HepG2 (cell line): Measurements from ENCODE around the gene CTXN1. TPM values are rescaled to one million over a fixed set of nuclear protein-coding genes. Genes with fewer than 3 reads are reported as not detected.

Experiments
- CEBPG ChIP-seq: IDR thresholded peaks from 2 replicates; pipeline ENCODE4 v1.6.1; 2016
- ERF ChIP-seq: IDR thresholded peaks from 2 replicates; pipeline ENCODE4 v1.6.1; 2018; ENCODE audit warnings: missing biosample characterization, missing genetic modification reagents
- FOXO1 ChIP-seq: sonication (generic); formaldehyde crosslinking; IDR thresholded peaks from 2 replicates; pipeline ENCODE4 v1.4.0; 2020; ENCODE audit warnings: missing genetic modification reagents
- GFI1 ChIP-seq: sonication (generic); formaldehyde crosslinking; IDR thresholded peaks from 2 replicates; pipeline ENCODE4 v1.5.0; 2020; ENCODE audit warnings: missing genetic modification reagents, mild to moderate bottlenecking, borderline replicate concordance
- HNRNPUL1 ChIP-seq: fragments of 200-400 bp; formaldehyde crosslinking; IDR thresholded peaks from 2 replicates; pipeline ENCODE4 v1.6.1; 2017; ENCODE audit warnings: low read depth, mild to moderate bottlenecking, low read length, moderate library complexity
- KAT2B ChIP-seq: fragments of 150-350 bp; IDR thresholded peaks from 2 replicates; pipeline ENCODE4 v1.6.1; 2014; ENCODE audit warnings: low read depth, low read length, borderline replicate concordance
- TAF1 ChIP-seq: sonication (generic); formaldehyde crosslinking; IDR thresholded peaks from 2 replicates; pipeline ENCODE4 v1.4.0; 2020; ENCODE audit warnings: missing genetic modification reagents
- ZBTB46 ChIP-seq: sonication (generic); formaldehyde crosslinking; IDR thresholded peaks from 2 replicates; pipeline ENCODE4 v1.4.0; 2020; ENCODE audit warnings: mild to moderate bottlenecking, missing genetic modification reagents, borderline replicate concordance
- ZMYM3 ChIP-seq: sonication (generic); formaldehyde crosslinking; IDR thresholded peaks from 2 replicates; pipeline ENCODE4 v1.5.1; 2020; ENCODE audit warnings: mild to moderate bottlenecking, missing genetic modification reagents
- ZNF576 ChIP-seq: sonication (generic); formaldehyde crosslinking; IDR thresholded peaks from 2 replicates; pipeline ENCODE4 v1.4.0; 2020; ENCODE audit warnings: mild to moderate bottlenecking, missing genetic modification reagents
- ZNF607 ChIP-seq: sonication (generic); formaldehyde crosslinking; IDR thresholded peaks from 2 replicates; pipeline ENCODE4 v1.5.1; 2020; ENCODE audit warnings: missing genetic modification reagents, mild to moderate bottlenecking, borderline replicate concordance
- polyA plus RNA-seq, 8 experiments: library from polyadenylated mRNA; depleted of rRNA in 3 of 8; stranded (reverse) in 7 of 8; unstranded in 1 of 8; fragments of >200 nt; fragmentation: Illumina TruSeq in 4 of 8; extraction: Trizol in 4 of 8; gene quantifications; 2 replicates each; pipeline versions ENCODE4 v1.2.1 to v1.2.3, GENCODE V29; 2011 to 2016; ENCODE audit warnings: low read depth in 4 of 8, missing spikeins in 1 of 8, mixed read lengths in 1 of 8; ENCODE audit not compliant: insufficient read depth in 1 of 8
- total RNA-seq, 5 experiments: library from RNA; depleted of rRNA; stranded (reverse); fragments of >200 nt; fragmentation: Illumina TruSeq; extraction: Trizol; gene quantifications; 2 replicates each; pipeline ENCODE4 v1.2.3, GENCODE V29; 2016; ENCODE audit warnings: low read depth in 1 of 5
- TF ChIP-seq, protein P1 (sequence below): sonication (generic); formaldehyde crosslinking; IDR thresholded peaks from 2 replicates; pipeline ENCODE4 v1.4.0; 2020; ENCODE audit warnings: missing genetic modification reagents
- TF ChIP-seq, protein P2 (sequence below): sonication (generic); formaldehyde crosslinking; IDR thresholded peaks from 2 replicates; pipeline ENCODE4 v1.4.0; 2020; ENCODE audit warnings: mild to moderate bottlenecking, missing genetic modification reagents, borderline replicate concordance
- TF ChIP-seq, protein P3 (sequence below): sonication (generic); formaldehyde crosslinking; IDR thresholded peaks from 2 replicates; pipeline ENCODE4 v1.8.1; 2023; ENCODE audit warnings: missing genetic modification reagents, mild to moderate bottlenecking, borderline replicate concordance
- TF ChIP-seq, protein P4 (sequence below): sonication (generic); formaldehyde crosslinking; IDR thresholded peaks from 2 replicates; pipeline ENCODE4 v1.4.0; 2020; ENCODE audit warnings: missing genetic modification reagents, borderline replicate concordance

Gene CTXN1
- total and polyA plus RNA-seq, 2 of the 13 experiments (the other 11 are each of a cell fraction or from before 2014, with no cell fraction given): 0.11 TPM; not detected in 1

DNA sequence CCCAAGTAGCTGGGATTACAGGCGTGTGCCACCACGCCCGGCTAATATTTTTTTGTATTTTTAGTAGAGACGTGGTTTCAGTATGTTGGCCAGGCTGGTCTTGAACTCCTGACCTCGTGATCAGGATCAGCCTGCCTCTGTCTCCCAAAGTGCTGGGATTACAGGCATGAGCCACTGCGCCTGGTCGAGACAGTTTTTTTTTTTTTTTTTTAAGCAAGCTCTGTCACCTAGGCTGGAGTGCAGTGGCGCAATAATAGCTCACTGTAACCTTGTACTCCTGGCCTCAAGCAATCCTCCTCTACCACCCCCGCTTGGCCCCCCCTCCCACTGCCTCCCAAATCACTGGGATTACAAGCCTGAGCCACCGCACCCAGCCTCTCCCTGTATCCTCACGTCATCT lies 28.6 kb downstream of the CTXN1 start (continued):
- TF ChIP-seq, protein P1, sequence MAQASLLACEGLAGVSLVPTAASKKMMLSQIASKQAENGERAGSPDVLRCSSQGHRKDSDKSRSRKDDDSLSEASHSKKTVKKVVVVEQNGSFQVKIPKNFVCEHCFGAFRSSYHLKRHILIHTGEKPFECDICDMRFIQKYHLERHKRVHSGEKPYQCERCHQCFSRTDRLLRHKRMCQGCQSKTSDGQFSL (CRISPR knock-in tag): no peak
- TF ChIP-seq CEBPG (CRISPR knock-in tag): peak; percentile 88
- TF ChIP-seq ZNF576 (CRISPR knock-in tag): no peak
- no peak for TF ChIP-seq TAF1 (CRISPR knock-in tag)
- no peak for TF ChIP-seq ZNF607 (CRISPR knock-in tag)
- TF ChIP-seq, protein P2, sequence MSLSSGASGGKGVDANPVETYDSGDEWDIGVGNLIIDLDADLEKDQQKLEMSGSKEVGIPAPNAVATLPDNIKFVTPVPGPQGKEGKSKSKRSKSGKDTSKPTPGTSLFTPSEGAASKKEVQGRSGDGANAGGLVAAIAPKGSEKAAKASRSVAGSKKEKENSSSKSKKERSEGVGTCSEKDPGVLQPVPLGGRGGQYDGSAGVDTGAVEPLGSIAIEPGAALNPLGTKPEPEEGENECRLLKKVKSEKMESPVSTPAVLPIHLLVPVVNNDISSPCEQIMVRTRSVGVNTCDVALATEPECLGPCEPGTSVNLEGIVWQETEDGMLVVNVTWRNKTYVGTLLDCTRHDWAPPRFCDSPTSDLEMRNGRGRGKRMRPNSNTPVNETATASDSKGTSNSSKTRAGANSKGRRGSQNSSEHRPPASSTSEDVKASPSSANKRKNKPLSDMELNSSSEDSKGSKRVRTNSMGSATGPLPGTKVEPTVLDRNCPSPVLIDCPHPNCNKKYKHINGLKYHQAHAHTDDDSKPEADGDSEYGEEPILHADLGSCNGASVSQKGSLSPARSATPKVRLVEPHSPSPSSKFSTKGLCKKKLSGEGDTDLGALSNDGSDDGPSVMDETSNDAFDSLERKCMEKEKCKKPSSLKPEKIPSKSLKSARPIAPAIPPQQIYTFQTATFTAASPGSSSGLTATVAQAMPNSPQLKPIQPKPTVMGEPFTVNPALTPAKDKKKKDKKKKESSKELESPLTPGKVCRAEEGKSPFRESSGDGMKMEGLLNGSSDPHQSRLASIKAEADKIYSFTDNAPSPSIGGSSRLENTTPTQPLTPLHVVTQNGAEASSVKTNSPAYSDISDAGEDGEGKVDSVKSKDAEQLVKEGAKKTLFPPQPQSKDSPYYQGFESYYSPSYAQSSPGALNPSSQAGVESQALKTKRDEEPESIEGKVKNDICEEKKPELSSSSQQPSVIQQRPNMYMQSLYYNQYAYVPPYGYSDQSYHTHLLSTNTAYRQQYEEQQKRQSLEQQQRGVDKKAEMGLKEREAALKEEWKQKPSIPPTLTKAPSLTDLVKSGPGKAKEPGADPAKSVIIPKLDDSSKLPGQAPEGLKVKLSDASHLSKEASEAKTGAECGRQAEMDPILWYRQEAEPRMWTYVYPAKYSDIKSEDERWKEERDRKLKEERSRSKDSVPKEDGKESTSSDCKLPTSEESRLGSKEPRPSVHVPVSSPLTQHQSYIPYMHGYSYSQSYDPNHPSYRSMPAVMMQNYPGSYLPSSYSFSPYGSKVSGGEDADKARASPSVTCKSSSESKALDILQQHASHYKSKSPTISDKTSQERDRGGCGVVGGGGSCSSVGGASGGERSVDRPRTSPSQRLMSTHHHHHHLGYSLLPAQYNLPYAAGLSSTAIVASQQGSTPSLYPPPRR (CRISPR knock-in tag): 0 out of 2 replicates have a peak, but pooled peaks have one; percentile 53
- TF ChIP-seq ZBTB46: no peak
- peak; percentile 91 for TF ChIP-seq ZMYM3 (CRISPR knock-in tag)
- TF ChIP-seq FOXO1 (CRISPR knock-in tag): no peak
- TF ChIP-seq HNRNPUL1: no peak
- TF ChIP-seq ERF (CRISPR knock-in tag): no peak
- no peak for TF ChIP-seq KAT2B
- TF ChIP-seq GFI1 (CRISPR knock-in tag): no peak
- TF ChIP-seq, protein P3, sequence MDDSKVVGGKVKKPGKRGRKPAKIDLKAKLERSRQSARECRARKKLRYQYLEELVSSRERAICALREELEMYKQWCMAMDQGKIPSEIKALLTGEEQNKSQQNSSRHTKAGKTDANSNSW (CRISPR knock-in tag): no peak
- TF ChIP-seq, protein P4, sequence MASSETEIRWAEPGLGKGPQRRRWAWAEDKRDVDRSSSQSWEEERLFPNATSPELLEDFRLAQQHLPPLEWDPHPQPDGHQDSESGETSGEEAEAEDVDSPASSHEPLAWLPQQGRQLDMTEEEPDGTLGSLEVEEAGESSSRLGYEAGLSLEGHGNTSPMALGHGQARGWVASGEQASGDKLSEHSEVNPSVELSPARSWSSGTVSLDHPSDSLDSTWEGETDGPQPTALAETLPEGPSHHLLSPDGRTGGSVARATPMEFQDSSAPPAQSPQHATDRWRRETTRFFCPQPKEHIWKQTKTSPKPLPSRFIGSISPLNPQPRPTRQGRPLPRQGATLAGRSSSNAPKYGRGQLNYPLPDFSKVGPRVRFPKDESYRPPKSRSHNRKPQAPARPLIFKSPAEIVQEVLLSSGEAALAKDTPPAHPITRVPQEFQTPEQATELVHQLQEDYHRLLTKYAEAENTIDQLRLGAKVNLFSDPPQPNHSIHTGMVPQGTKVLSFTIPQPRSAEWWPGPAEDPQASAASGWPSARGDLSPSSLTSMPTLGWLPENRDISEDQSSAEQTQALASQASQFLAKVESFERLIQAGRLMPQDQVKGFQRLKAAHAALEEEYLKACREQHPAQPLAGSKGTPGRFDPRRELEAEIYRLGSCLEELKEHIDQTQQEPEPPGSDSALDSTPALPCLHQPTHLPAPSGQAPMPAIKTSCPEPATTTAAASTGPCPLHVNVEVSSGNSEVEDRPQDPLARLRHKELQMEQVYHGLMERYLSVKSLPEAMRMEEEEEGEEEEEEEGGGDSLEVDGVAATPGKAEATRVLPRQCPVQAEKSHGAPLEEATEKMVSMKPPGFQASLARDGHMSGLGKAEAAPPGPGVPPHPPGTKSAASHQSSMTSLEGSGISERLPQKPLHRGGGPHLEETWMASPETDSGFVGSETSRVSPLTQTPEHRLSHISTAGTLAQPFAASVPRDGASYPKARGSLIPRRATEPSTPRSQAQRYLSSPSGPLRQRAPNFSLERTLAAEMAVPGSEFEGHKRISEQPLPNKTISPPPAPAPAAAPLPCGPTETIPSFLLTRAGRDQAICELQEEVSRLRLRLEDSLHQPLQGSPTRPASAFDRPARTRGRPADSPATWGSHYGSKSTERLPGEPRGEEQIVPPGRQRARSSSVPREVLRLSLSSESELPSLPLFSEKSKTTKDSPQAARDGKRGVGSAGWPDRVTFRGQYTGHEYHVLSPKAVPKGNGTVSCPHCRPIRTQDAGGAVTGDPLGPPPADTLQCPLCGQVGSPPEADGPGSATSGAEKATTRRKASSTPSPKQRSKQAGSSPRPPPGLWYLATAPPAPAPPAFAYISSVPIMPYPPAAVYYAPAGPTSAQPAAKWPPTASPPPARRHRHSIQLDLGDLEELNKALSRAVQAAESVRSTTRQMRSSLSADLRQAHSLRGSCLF: no peak
